B cell (primary cell): ENCODE data around the gene TTC22. TPM values are rescaled to one million over a fixed set of nuclear protein-coding genes. Genes with fewer than 3 reads are reported as not detected.

Experiments used
- ATAC-seq: fragments of 200-7000 bp; cut with Tn5 transposase; one replicate; pipeline ENCODE4 v1.10.0; 2021; ENCODE audit warnings: low read depth, mild to moderate bottlenecking, moderate number of reproducible peaks, moderate library complexity
- CTCF ChIA-PET: fragments of 350-600 bp; sonication (Branson Sonifier 250); formaldehyde crosslinking; loops from one replicate; lab custom pipeline; 2021; ENCODE audit warnings: antibody characterized with exemption, inconsistent platforms; lab: Charles Lee
- POLR2A ChIA-PET: fragments of 350-600 bp; sonication (Branson Sonifier 250); formaldehyde crosslinking; loops from one replicate; lab custom pipeline; 2021; ENCODE audit warnings: antibody characterized with exemption; lab: Charles Lee
- DNase-seq: peaks from one replicate; pipeline ENCODE4 v3.0.0; 2013
- H2AFZ ChIP-seq: 2 replicates; pipeline ENCODE4 v1.6.1; 2012; ENCODE audit warnings: mild to moderate bottlenecking, low read depth, low read length; ENCODE audit not compliant: insufficient read depth, poor library complexity, severe bottlenecking
- H3K27ac ChIP-seq, 2 donors: 1 replicate in 1 of 2; 2 replicates in 1 of 2; pipeline ENCODE4 v1.5.1; 2012 to 2013; ENCODE audit warnings: low read length in 2 of 2, mild to moderate bottlenecking in 2 of 2, moderate library complexity in 1 of 2
- H3K27me3 ChIP-seq, 4 experiments: fragments of 200-600 bp in 1 of 4; sonication (generic) in 1 of 4; replicated peaks in 1 of 4; 1 replicate in 2 of 4; 2 replicates in 2 of 4; pipeline versions ENCODE4 v1.6.1 to v1.7.0; 2013 to 2016; ENCODE audit warnings: low read length in 3 of 4, mild to moderate bottlenecking in 2 of 4, mixed read lengths in 1 of 4, moderate library complexity in 1 of 4; ENCODE audit not compliant: insufficient read depth in 4 of 4, control insufficient read depth in 3 of 4; ENCODE audit errors: control extremely low read depth in 1 of 4
- H3K36me3 ChIP-seq, 2 experiments: replicated peaks in 1 of 2; 1 replicate in 1 of 2; 2 replicates in 1 of 2; pipeline versions ENCODE4 v1.6.1 to v1.7.1; 2013; ENCODE audit warnings: low read length in 1 of 2; ENCODE audit not compliant: insufficient read depth in 2 of 2, control insufficient read depth in 1 of 2; ENCODE audit errors: control extremely low read depth in 1 of 2, extremely low read depth in 1 of 2
- H3K4me1 ChIP-seq, 2 donors: fragments of 200-600 bp in 1 of 2; sonication (generic) in 1 of 2; 1 replicate in 1 of 2; 2 replicates in 1 of 2; pipeline versions ENCODE4 v1.5.1 to v1.6.1; 2013 to 2017; ENCODE audit warnings: low read length in 2 of 2; ENCODE audit not compliant: control insufficient read depth in 2 of 2, insufficient read depth in 2 of 2
- H3K4me2 ChIP-seq: replicated peaks from 2 replicates; pipeline ENCODE3; 2012; ENCODE audit warnings: mild to moderate bottlenecking, low read depth, low read length; ENCODE audit not compliant: poor library complexity, severe bottlenecking
- H3K4me3 ChIP-seq, 5 experiments: fragments of 200-600 bp in 1 of 5; sonication (generic) in 1 of 5; 1 replicate in 3 of 5; 2 replicates in 2 of 5; pipeline versions ENCODE4 v1.5.1 to v1.7.0; 2011 to 2016; ENCODE audit warnings: low read length in 4 of 5, mild to moderate bottlenecking in 4 of 5, low read depth in 2 of 5, control low read depth in 1 of 5, moderate library complexity in 1 of 5; ENCODE audit not compliant: insufficient read depth in 1 of 5; ENCODE audit errors: control extremely low read depth in 1 of 5, extremely low read depth in 1 of 5
- H3K79me2 ChIP-seq: fragments of 200-600 bp; sonication (generic); one replicate; pipeline ENCODE4 v1.6.0; 2016; ENCODE audit warnings: low read length; ENCODE audit not compliant: control insufficient read depth, insufficient read depth
- H3K9ac ChIP-seq: fragments of 200-600 bp; sonication (generic); 2 replicates; pipeline ENCODE4 v1.6.1; 2017; ENCODE audit warnings: mild to moderate bottlenecking, low read length, moderate library complexity
- H3K9me3 ChIP-seq, 3 donors: one replicate each; pipeline versions ENCODE4 v1.6.1 to v1.7.1; 2013; ENCODE audit warnings: low read length in 2 of 3; ENCODE audit not compliant: control insufficient read depth in 2 of 3, insufficient read depth in 1 of 3; ENCODE audit errors: control extremely low read depth in 1 of 3
- H4K20me1 ChIP-seq: 2 replicates; pipeline ENCODE4 v1.6.0; 2012; ENCODE audit warnings: mild to moderate bottlenecking, low read length; ENCODE audit not compliant: insufficient read depth, control insufficient read depth, poor library complexity, severe bottlenecking
- H3K27ac Mint-ChIP-seq: one replicate; pipeline ENCODE4 v1.8.0; 2021; ENCODE audit warnings: mixed read lengths
- H3K27me3 Mint-ChIP-seq: one replicate; pipeline ENCODE4 v1.8.0; 2021; ENCODE audit warnings: mixed read lengths
- H3K4me1 Mint-ChIP-seq: one replicate; pipeline ENCODE4 v1.8.0; 2021; ENCODE audit warnings: mixed read lengths
- H3K4me3 Mint-ChIP-seq: one replicate; pipeline ENCODE4 v1.8.0; 2021; ENCODE audit warnings: mixed read lengths
- H3K9me3 Mint-ChIP-seq: one replicate; pipeline ENCODE4 v1.8.0; 2022; ENCODE audit warnings: mixed read lengths; ENCODE audit not compliant: insufficient read depth
- EZH2 ChIP-seq: IDR thresholded peaks from 2 replicates; pipeline ENCODE4 v1.6.1; 2012; ENCODE audit warnings: borderline replicate concordance, low read depth, mild to moderate bottlenecking, moderate library complexity, low read length; ENCODE audit not compliant: insufficient read depth, poor library complexity, severe bottlenecking
- WGBS: methylation state at CpG from one replicate; pipeline ENCODE4 v1.1.5; 2013; ENCODE audit warnings: missing lambda C conversion rate; ENCODE audit not compliant: insufficient coverage; 5-methylcytosine and 5-hydroxymethylcytosine counted together
- intact Hi-C: fragments of 100-400 bp; cut with micrococcal nuclease; formaldehyde crosslinking; loops from one replicate; pipeline ENCODE4 v1.10.0; 2022
- polyA plus RNA-seq: library from polyadenylated mRNA; depleted of rRNA; stranded (reverse); fragments of >200 nt; gene quantifications from 2 replicates; pipeline ENCODE4 v1.2.3, GENCODE V29; 2012
- total RNA-seq, 2 donors: library from RNA; stranded (reverse); fragments of 120-200 nt in 1 of 2; gene quantifications; 1 replicate in 1 of 2; 2 replicates in 1 of 2; pipeline versions ENCODE4 v1.2.3 to v1.2.4, GENCODE V29; 2013 to 2022
- TF ChIP-seq, protein P1 (sequence below): fragments of 200-600 bp; IDR thresholded peaks from one replicate; pipeline ENCODE4 v1.8.0; 2022; ENCODE audit warnings: antibody characterized with exemption, mild to moderate bottlenecking

The TTC22 gene
- total and polyA plus RNA-seq, 2 donors (not counting 1 experiment from before 2014, with no cell fraction given), result 7.8 to 10.9 TPM

GRCh38 chr1:54750596-54750995, 50.5 kb downstream of the TTC22 start:
- Histone ChIP-seq H3K4me1 (no peaks in the 10 kb centered on the region), H3K36me3 (no peaks in the 10 kb centered on the region), H4K20me1 (no peaks in the 10 kb centered on the region), H3K4me2 (no peak overlapping the region), H3K27ac (no peak overlapping the region), H3K4me3 (no peak overlapping the region), H3K9ac (no peak overlapping the region), H3K27me3 (no peaks in the 10 kb centered on the region), H2AFZ (no peak overlapping the region), H3K9me3 (no peaks in the 10 kb centered on the region), H3K79me2 (no peaks in the 10 kb centered on the region)
- H3K9me3 Mint-ChIP-seq, result no peaks in the 10 kb centered on the region
- no peak for TF ChIP-seq EZH2
- TF ChIP-seq, protein P1, sequence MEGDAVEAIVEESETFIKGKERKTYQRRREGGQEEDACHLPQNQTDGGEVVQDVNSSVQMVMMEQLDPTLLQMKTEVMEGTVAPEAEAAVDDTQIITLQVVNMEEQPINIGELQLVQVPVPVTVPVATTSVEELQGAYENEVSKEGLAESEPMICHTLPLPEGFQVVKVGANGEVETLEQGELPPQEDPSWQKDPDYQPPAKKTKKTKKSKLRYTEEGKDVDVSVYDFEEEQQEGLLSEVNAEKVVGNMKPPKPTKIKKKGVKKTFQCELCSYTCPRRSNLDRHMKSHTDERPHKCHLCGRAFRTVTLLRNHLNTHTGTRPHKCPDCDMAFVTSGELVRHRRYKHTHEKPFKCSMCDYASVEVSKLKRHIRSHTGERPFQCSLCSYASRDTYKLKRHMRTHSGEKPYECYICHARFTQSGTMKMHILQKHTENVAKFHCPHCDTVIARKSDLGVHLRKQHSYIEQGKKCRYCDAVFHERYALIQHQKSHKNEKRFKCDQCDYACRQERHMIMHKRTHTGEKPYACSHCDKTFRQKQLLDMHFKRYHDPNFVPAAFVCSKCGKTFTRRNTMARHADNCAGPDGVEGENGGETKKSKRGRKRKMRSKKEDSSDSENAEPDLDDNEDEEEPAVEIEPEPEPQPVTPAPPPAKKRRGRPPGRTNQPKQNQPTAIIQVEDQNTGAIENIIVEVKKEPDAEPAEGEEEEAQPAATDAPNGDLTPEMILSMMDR, result no peak
- 91% methylated on average over 5 of the region's 6 CpGs for WGBS
- ChIA-PET POLR2A (no interaction called here), CTCF (no interaction called here)
- no peaks in the 10 kb centered on the region for H3K4me1 Mint-ChIP-seq
- DNase-seq (no peak), ATAC-seq (no peak)
- no peak overlapping the region for H3K27ac Mint-ChIP-seq
- intact Hi-C loops, result no loop called here
- peaks cover 3% of the 10 kb centered on the region for H3K27me3 Mint-ChIP-seq
- H3K4me3 Mint-ChIP-seq, result no peak overlapping the region

- Histone ChIP-seq H3K4me1 (no peaks in the 10 kb centered on the region), H3K27ac (no peak overlapping the region), H4K20me1 (no peaks in the 10 kb centered on the region), H3K4me3 (no peak overlapping the region), H3K36me3 (peaks cover 0 to 2% of the 10 kb centered on the region in 2 experiments), H3K79me2 (no peaks in the 10 kb centered on the region), H2AFZ (no peak overlapping the region), H3K9ac (no peak overlapping the region), H3K27me3 (no peaks in the 10 kb centered on the region), H3K9me3 (no peaks in the 10 kb centered on the region), H3K4me2 (no peak overlapping the region)
- Mint-ChIP-seq H3K27ac (no peak overlapping the region), H3K4me3 (no peak overlapping the region), H3K4me1 (no peaks in the 10 kb centered on the region), H3K9me3 (no peaks in the 10 kb centered on the region), H3K27me3 (peaks cover 3% of the 10 kb centered on the region)
- POLR2A ChIA-PET, result no interaction called here
- TF ChIP-seq, protein P1, result no peak
- TF ChIP-seq EZH2, result no peak
- 88% methylated on average over 13 of the region's 14 CpGs for WGBS
- DNase-seq, result no peak
- intact Hi-C loops, result no loop called here
- no peak for ATAC-seq
- CTCF ChIA-PET, result no interaction called here
Measured at GRCh38 chr1:54748094-54748835, 52.9 kb downstream of the TTC22 start.
